Measurements from ENCODE around the gene KLHL14.
"Not testable (repeated sequence)": the region's sequence is repeated elsewhere in the genome, so short reads cannot be mapped to it uniquely, and the experiment has no call there.

The KLHL14 gene

GRCh38 chr18:32714571-32715148 lies 58.2 kb downstream of the KLHL14 start:
- DNase-seq = no peak

GRCh38 chr18:32712860-32713259 lies 60.0 kb downstream of the KLHL14 start:
- no peak for DNase-seq

GRCh38 chr18:32711862-32712261 lies 61.0 kb downstream of the KLHL14 start:
- DNase-seq = no peak

GRCh38 chr18:32707586-32707985 lies 65.2 kb downstream of the KLHL14 start:
- DNase-seq = no peak

- DNase-seq = no peak
Measured at GRCh38 chr18:32707147-32707546, 65.7 kb downstream of the KLHL14 start.

GRCh38 chr18:32701313-32701712 lies 71.5 kb downstream of the KLHL14 start:
- no peak for DNase-seq

GRCh38 chr18:32698153-32698552 lies 74.7 kb downstream of the KLHL14 start:
- no peak for DNase-seq

GRCh38 chr18:32696376-32696775 lies 76.4 kb downstream of the KLHL14 start:
- DNase-seq = no peak

GRCh38 chr18:32695534-32695933 lies 77.3 kb downstream of the KLHL14 start:
- no peak for DNase-seq

- DNase-seq = no peak
Measured at GRCh38 chr18:32688821-32689220, 84.0 kb downstream of the KLHL14 start.

GRCh38 chr18:32684940-32685339 lies 87.9 kb downstream of the KLHL14 start:
- no peak for DNase-seq

GRCh38 chr18:32684096-32684495 lies 88.7 kb downstream of the KLHL14 start:
- no peak for DNase-seq

GRCh38 chr18:32683044-32683443 lies 89.8 kb downstream of the KLHL14 start:
- DNase-seq = no peak

- no peak for DNase-seq
Measured at GRCh38 chr18:32677578-32677977, 95.2 kb downstream of the KLHL14 start.

GRCh38 chr18:32674491-32674890 lies 98.3 kb downstream of the KLHL14 start:
- no peak for DNase-seq

GRCh38 chr18:32672398-32672797 lies 100.4 kb downstream of the KLHL14 start:
- DNase-seq = no peak

- no peak for DNase-seq
Measured at GRCh38 chr18:32670727-32671126, 102.1 kb downstream of the KLHL14 start.

GRCh38 chr18:32669549-32670165 lies 103.2 kb downstream of the KLHL14 start:
- no peak for DNase-seq

- no peak for DNase-seq
Measured at GRCh38 chr18:32668956-32669355, 103.9 kb downstream of the KLHL14 start.

- no peak for DNase-seq
Measured at GRCh38 chr18:32661486-32662299, 111.1 kb downstream of the KLHL14 start.

- DNase-seq = not testable (repeated sequence)
Measured at GRCh38 chr18:32654507-32654906, 118.3 kb downstream of the KLHL14 start.

- DNase-seq = not testable (repeated sequence)
Measured at GRCh38 chr18:32637659-32638058, 135.2 kb downstream of the KLHL14 start.

- no peak for DNase-seq
Measured at GRCh38 chr18:32637226-32637625, 135.6 kb downstream of the KLHL14 start.

GRCh38 chr18:32634876-32635431 lies 137.9 kb downstream of the KLHL14 start:
- no peak for DNase-seq

Data from NK-92 treated with Interleukin-12 subunit alpha and Interleukin-12 subunit beta, amount 100 ng/mL, for 24 hours (cell line).